Neural cell (in vitro differentiated cells): ENCODE measurements around the gene SH2D1A. TPM values are rescaled to one million over a fixed set of nuclear protein-coding genes. Genes with fewer than 3 reads are reported as not detected.

ENCODE experiments used
- H2AFZ ChIP-seq: fragments of 200-600, 300-800 bp; sonication (generic), shearing (Covaris generic); 2 replicates; pipeline ENCODE4 v1.6.0; 2014; ENCODE audit warnings: low read depth, mild to moderate bottlenecking, antibody characterized with exemption, low read length, moderate library complexity
- H3F3A ChIP-seq: fragments of 200-600 bp; shearing (Covaris generic); 2 replicates; pipeline ENCODE4 v1.6.1; 2016; ENCODE audit warnings: mild to moderate bottlenecking, moderate library complexity, mixed read lengths, antibody characterized with exemption, low read length; ENCODE audit not compliant: insufficient read depth, poor library complexity, severe bottlenecking
- H3K27ac ChIP-seq: fragments of 200-600, 300-800 bp; sonication (generic), shearing (Covaris generic); 2 replicates; pipeline ENCODE4 v1.5.1; 2014; ENCODE audit warnings: mild to moderate bottlenecking, low read length, moderate library complexity
- H3K27me3 ChIP-seq: fragments of 300-800, 200-600 bp; sonication (generic), shearing (Covaris generic); 2 replicates; pipeline ENCODE4 v1.6.0; 2014; ENCODE audit warnings: mild to moderate bottlenecking, low read depth, low read length, moderate library complexity; ENCODE audit not compliant: insufficient read depth
- H3K36me3 ChIP-seq: fragments of 300-800, 200-600 bp; sonication (generic), shearing (Covaris generic); 2 replicates; pipeline ENCODE4 v1.5.1; 2014; ENCODE audit warnings: mild to moderate bottlenecking, antibody characterized with exemption, low read length, moderate library complexity; ENCODE audit not compliant: insufficient read depth
- H3K4me2 ChIP-seq: fragments of 300-800, 200-600 bp; sonication (generic), shearing (Covaris generic); 2 replicates; pipeline ENCODE4 v1.6.0; 2014; ENCODE audit warnings: mild to moderate bottlenecking, low read length
- H3K4me3 ChIP-seq: fragments of 300-800, 200-600 bp; sonication (generic), shearing (Covaris generic); 2 replicates; pipeline ENCODE4 v1.5.1; 2014; ENCODE audit warnings: mild to moderate bottlenecking, low read length, moderate library complexity
- H3K79me2 ChIP-seq: fragments of 200-600 bp; shearing (Covaris generic); replicated peaks from 2 replicates; pipeline ENCODE4 v1.6.0; 2014; ENCODE audit warnings: mild to moderate bottlenecking, low read length, moderate library complexity; ENCODE audit not compliant: insufficient read depth
- H3K9ac ChIP-seq: fragments of 300-800, 200-600 bp; sonication (generic), shearing (Covaris generic); 2 replicates; pipeline ENCODE4 v1.6.1; 2016; ENCODE audit warnings: mild to moderate bottlenecking, low read length, mixed read lengths
- H3K9me2 ChIP-seq: fragments of 200-600 bp; shearing (Covaris generic); 2 replicates; pipeline ENCODE4 v1.6.1; 2016; ENCODE audit warnings: mild to moderate bottlenecking, low read length, mixed read lengths; ENCODE audit not compliant: insufficient read depth
- H3K9me3 ChIP-seq: fragments of 200-600, 300-800 bp; sonication (generic), shearing (Covaris generic); 2 replicates; pipeline ENCODE4 v1.6.1; 2016; ENCODE audit warnings: mild to moderate bottlenecking, mixed run types, low read length, moderate library complexity, mixed read lengths
- H4K20me1 ChIP-seq: fragments of 200-600 bp; shearing (Covaris generic); 2 replicates; pipeline ENCODE4 v1.6.1; 2016; ENCODE audit warnings: mild to moderate bottlenecking, mixed run types; ENCODE audit not compliant: insufficient read depth
- EP300 ChIP-seq: fragments of 450-650 bp; conservative IDR thresholded peaks from 2 replicates; pipeline ENCODE4 v1.6.1; 2014; ENCODE audit warnings: antibody characterized with exemption, mild to moderate bottlenecking, moderate library complexity; ENCODE audit not compliant: poor library complexity, severe bottlenecking
- EZH2 ChIP-seq: fragments of 200-600, 300-800 bp; shearing (Covaris generic), sonication (generic); IDR thresholded peaks from 2 replicates; pipeline ENCODE4 v1.6.1; 2014; ENCODE audit warnings: antibody characterized with exemption, low read length, borderline replicate concordance, mild to moderate bottlenecking; ENCODE audit not compliant: insufficient read depth, poor library complexity, severe bottlenecking
- MXI1 ChIP-seq: fragments of 450-650 bp; conservative IDR thresholded peaks from 2 replicates; pipeline ENCODE4 v1.6.1; 2014; ENCODE audit warnings: antibody characterized with exemption, mild to moderate bottlenecking; ENCODE audit not compliant: poor library complexity, severe bottlenecking
- POLR2AphosphoS5 ChIP-seq: IDR thresholded peaks from 2 replicates; pipeline ENCODE4 v1.6.1; 2012
- RAD21 ChIP-seq: fragments of 450-650 bp; conservative IDR thresholded peaks from 2 replicates; pipeline ENCODE4 v1.6.1; 2014; ENCODE audit warnings: antibody characterized with exemption, mild to moderate bottlenecking, moderate library complexity
- REST ChIP-seq: IDR thresholded peaks from 2 replicates; pipeline ENCODE4 v1.6.1; 2012; ENCODE audit warnings: borderline replicate concordance
- SMC3 ChIP-seq: fragments of 450-650 bp; conservative IDR thresholded peaks from 2 replicates; pipeline ENCODE4 v1.6.1; 2014; ENCODE audit warnings: antibody characterized with exemption, mild to moderate bottlenecking, moderate library complexity; ENCODE audit not compliant: poor library complexity
- TAF1 ChIP-seq: IDR thresholded peaks from 2 replicates; pipeline ENCODE4 v1.6.1; 2012; ENCODE audit warnings: low read depth
- polyA plus RNA-seq: library from polyadenylated mRNA; depleted of rRNA; stranded (reverse); fragments of >200 nt; gene quantifications from 2 replicates; pipeline ENCODE4 v1.2.3, GENCODE V29; 2014
- TF ChIP-seq, protein P1 (sequence below): fragments of 450-650 bp; IDR thresholded peaks from 2 replicates; pipeline ENCODE4 v1.5.1; 2014; ENCODE audit warnings: antibody characterized with exemption, mild to moderate bottlenecking, moderate library complexity; ENCODE audit not compliant: poor library complexity, severe bottlenecking

SH2D1A gene
- polyA plus RNA-seq, 1 donor from 2014 or later, result not detected

GRCh38 chrX:124347242-124347641 is 879 bp downstream of the SH2D1A start:
- Histone ChIP-seq H2AFZ (no peak overlapping the region), H3F3A (no peaks in the 10 kb centered on the region), H3K27ac (no peak overlapping the region), H3K27me3 (no peaks in the 10 kb centered on the region), H3K36me3 (no peaks in the 10 kb centered on the region), H3K9ac (no peak overlapping the region), H4K20me1 (no peaks in the 10 kb centered on the region), H3K9me2 (no peaks in the 10 kb centered on the region), H3K79me2 (no peaks in the 10 kb centered on the region), H3K4me3 (no peak overlapping the region), H3K4me2 (no peak overlapping the region), H3K9me3 (no peaks in the 10 kb centered on the region)
- TF ChIP-seq EZH2 (no peak), RAD21 (no peak), TAF1 (no peak), REST (no peak), POLR2AphosphoS5 (no peak), MXI1 (no peak), EP300 (no peak), SMC3 (no peak)
- TF ChIP-seq, protein P1, sequence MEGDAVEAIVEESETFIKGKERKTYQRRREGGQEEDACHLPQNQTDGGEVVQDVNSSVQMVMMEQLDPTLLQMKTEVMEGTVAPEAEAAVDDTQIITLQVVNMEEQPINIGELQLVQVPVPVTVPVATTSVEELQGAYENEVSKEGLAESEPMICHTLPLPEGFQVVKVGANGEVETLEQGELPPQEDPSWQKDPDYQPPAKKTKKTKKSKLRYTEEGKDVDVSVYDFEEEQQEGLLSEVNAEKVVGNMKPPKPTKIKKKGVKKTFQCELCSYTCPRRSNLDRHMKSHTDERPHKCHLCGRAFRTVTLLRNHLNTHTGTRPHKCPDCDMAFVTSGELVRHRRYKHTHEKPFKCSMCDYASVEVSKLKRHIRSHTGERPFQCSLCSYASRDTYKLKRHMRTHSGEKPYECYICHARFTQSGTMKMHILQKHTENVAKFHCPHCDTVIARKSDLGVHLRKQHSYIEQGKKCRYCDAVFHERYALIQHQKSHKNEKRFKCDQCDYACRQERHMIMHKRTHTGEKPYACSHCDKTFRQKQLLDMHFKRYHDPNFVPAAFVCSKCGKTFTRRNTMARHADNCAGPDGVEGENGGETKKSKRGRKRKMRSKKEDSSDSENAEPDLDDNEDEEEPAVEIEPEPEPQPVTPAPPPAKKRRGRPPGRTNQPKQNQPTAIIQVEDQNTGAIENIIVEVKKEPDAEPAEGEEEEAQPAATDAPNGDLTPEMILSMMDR, result no peak

- Histone ChIP-seq H3K79me2 (no peaks in the 10 kb centered on the region), H4K20me1 (no peaks in the 10 kb centered on the region), H3K4me2 (no peak overlapping the region), H3K27ac (no peak overlapping the region), H3K27me3 (no peaks in the 10 kb centered on the region), H3K36me3 (no peaks in the 10 kb centered on the region), H3F3A (no peaks in the 10 kb centered on the region), H3K4me3 (no peak overlapping the region), H3K9ac (no peak overlapping the region), H2AFZ (no peak overlapping the region), H3K9me3 (no peaks in the 10 kb centered on the region), H3K9me2 (no peaks in the 10 kb centered on the region)
- TF ChIP-seq RAD21 (no peak), SMC3 (no peak), MXI1 (no peak), TAF1 (no peak), POLR2AphosphoS5 (no peak), EZH2 (no peak), REST (no peak), EP300 (no peak)
- TF ChIP-seq, protein P1, result no peak
Measured at GRCh38 chrX:124348182-124348581, 1.8 kb downstream of the SH2D1A start.
